ENCODE measurements around the gene FKBP2.
"Not testable (repeated sequence)": the region's sequence is repeated elsewhere in the genome, so short reads cannot be mapped to it uniquely, and the experiment has no call there.

Gene FKBP2

DNA sequence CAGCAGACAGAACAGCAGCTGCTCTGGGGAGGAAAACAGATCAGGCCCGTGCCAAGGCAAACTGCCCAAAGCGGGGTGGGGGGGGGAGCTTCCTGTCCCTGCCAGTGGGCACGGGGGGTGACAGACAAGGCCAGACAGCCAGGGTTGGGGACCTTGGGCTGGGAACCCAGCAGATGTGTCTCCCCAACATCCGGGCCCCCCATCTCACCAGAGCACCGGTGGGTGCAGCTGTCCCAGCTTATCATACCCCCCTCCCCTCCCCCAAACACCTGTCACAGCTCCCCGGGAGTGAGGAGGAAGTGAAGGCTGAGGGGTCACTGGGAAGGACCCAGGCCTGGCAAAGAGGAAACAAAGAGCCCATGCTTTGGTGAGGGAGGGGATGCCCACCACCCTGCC is 4.5 kb downstream of the FKBP2 start:
- H3K27me3 ChIP-seq (ENCODE audit: insufficient read depth, low read length): no peaks in the 10 kb centered on the region
- peak overlapping the region; percentile 88 for H3K9ac ChIP-seq (ENCODE audit: low read depth, low read length)
- H3K4me1 ChIP-seq (ENCODE audit: insufficient read depth, low read length): peaks cover 34% of the 10 kb centered on the region
- no peaks in the 10 kb centered on the region for H3K9me3 ChIP-seq (ENCODE audit: insufficient read depth, low read depth, low read length)
- H3K27ac ChIP-seq (ENCODE audit: low read depth, low read length): peak overlapping the region; percentile 84
- peaks cover 19% of the 10 kb centered on the region for H3K36me3 ChIP-seq (ENCODE audit: insufficient read depth, low read length)
- peak overlapping the region; percentile 93 for H3K4me3 ChIP-seq (ENCODE audit: low read length)
- 25% methylated on average over 6 of the region's 6 CpGs for WGBS

DNA sequence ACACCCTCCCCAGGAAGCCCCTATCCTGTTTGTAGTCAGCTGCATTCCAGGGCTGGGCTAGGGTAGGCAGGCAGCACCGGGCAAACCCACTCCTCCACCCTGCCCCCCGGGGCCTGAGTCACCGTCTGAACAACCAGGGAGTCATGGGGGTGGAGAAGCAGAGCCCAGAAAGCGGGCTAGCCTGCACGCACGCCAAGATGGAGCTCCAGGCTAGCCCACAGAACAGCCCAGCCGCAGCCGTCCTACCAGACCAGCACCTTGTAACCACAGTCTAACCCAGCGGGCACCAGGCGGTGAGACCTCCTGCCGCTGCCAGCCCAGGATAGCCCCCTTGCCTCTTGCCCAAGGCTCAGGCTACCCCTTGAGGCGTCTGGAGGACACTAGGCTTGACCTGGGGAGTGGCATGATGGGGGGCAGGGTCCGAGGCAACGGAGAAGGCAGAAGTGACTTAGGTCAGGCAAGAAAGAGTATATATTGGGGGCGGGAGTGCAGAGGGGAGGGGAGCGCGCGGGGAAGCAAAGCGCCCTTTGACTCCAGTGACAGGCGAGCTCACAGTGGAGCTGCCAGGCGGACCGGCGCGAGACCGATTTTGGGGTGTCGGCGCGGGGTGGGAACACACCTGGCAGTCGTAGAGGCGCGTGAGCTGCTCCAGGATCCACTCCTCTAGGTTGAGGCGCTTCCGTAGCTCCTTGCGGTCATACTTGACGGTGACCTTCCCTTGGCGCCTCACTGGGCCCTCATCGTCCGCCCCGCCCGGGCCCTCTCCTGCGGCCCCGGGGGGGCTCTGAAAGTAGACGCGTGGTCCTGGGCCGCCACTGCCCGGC is 5.1 kb downstream of the FKBP2 start:
- Histone ChIP-seq H3K36me3 (ENCODE audit: insufficient read depth, low read length) (peaks cover 19% of the 10 kb centered on the region), H3K4me3 (ENCODE audit: low read length) (peak overlapping the region; percentile 93), H3K4me1 (ENCODE audit: insufficient read depth, low read length) (peaks cover 37% of the 10 kb centered on the region), H3K9me3 (ENCODE audit: insufficient read depth, low read depth, low read length) (no peaks in the 10 kb centered on the region), H3K27ac (ENCODE audit: low read depth, low read length) (peak overlapping the region; percentile 84), H3K27me3 (ENCODE audit: insufficient read depth, low read length) (no peaks in the 10 kb centered on the region), H3K9ac (ENCODE audit: low read depth, low read length) (peak overlapping the region; percentile 88)
- WGBS: under 1% methylated on average over 46 of the region's 46 CpGs

DNA sequence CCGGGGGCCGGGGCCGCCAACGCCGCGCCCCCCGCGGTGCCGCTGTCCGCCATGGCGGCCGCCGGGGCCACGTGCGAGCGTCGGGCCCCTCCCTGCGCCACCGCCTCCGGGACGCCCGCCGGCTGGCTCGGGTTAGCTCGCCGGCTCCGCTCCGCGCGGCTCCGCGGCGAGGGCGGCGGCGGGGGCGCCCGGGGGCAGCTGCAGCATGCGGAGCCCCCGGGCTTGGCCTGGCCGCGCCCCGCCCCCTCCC is 5.7 kb downstream of the FKBP2 start:
- H3K36me3 ChIP-seq (ENCODE audit: insufficient read depth, low read length): peaks cover 19% of the 10 kb centered on the region
- H3K27ac ChIP-seq (ENCODE audit: low read depth, low read length); H3K9me3 ChIP-seq (ENCODE audit: insufficient read depth, low read depth, low read length); H3K27me3 ChIP-seq (ENCODE audit: insufficient read depth, low read length): not testable (repeated sequence)
- WGBS: under 1% methylated on average over 42 of the region's 43 CpGs
- H3K4me3 ChIP-seq (ENCODE audit: low read length): peak overlapping the region; percentile 93
- peaks cover 38% of the 10 kb centered on the region for H3K4me1 ChIP-seq (ENCODE audit: insufficient read depth, low read length)
- H3K9ac ChIP-seq (ENCODE audit: low read depth, low read length): peak overlapping the region; percentile 88

DNA sequence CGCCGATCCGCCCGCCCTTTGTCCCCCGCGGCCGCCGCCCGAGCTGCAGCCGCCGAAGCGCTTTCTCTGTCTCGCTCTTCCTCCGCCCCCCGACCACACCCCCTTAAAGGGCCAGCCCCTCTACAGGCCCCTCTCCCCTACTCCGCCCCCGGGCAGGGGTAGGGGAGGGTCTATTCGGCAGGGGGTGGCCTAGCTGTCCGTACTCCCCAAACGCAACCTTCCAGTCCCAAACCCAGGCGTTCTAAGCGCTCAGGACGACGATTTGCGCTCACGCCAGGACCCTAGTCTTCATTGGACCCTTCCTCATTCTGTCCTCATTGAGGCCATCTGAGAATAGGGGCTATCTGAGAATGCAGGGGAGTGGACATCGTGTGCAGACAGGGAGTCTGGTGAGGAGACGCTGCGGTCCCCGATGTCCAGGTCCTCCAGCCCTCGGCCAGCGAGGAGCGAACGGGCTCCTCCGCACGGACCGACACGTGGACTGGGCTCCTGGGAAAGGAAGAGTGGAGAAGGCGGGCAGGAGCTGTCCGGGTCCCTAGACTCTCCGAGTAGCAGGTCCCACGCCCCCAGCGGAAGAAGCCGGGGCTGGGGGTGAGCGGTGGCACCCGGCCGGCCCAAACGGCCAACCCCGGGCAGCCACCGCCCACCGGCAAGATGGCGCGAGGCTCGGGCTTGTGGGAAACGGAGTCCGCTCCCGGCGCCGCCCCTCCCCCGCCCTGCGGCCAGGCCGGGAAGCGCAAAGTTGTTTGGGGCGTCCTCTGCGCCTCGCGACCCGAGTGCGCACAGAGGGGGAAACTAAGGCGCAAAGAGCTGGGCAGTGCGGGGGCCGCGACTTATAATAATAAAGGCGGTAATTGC is 6.2 kb downstream of the FKBP2 start, which contains the start of gene PPP1R14B:
TSS of gene PPP1R14B (minus strand) at position 73 of the 858 bp plus-strand sequence. CDS start 270 bp downstream, outside the sequence.
- H3K4me3 ChIP-seq (ENCODE audit: low read length): peak within 1 kb of the TSS; percentile 93
- H3K4me1 ChIP-seq (ENCODE audit: insufficient read depth, low read length): peaks cover 38% of the 10 kb centered on the region
- H3K27me3 ChIP-seq (ENCODE audit: insufficient read depth, low read length): no peaks in the 10 kb centered on the region
- no peaks in the 10 kb centered on the region for H3K9me3 ChIP-seq (ENCODE audit: insufficient read depth, low read depth, low read length)
- peak within 1 kb of the TSS; percentile 93 for H3K27ac ChIP-seq (ENCODE audit: low read depth, low read length)
- H3K9ac ChIP-seq (ENCODE audit: low read depth, low read length): peak within 1 kb of the TSS; percentile 88
- H3K36me3 ChIP-seq (ENCODE audit: insufficient read depth, low read length): peaks cover 19% of the 10 kb centered on the region
- whole genome bisulfite sequencing: under 1% methylated on average over 58 of the region's 74 CpGs

DNA sequence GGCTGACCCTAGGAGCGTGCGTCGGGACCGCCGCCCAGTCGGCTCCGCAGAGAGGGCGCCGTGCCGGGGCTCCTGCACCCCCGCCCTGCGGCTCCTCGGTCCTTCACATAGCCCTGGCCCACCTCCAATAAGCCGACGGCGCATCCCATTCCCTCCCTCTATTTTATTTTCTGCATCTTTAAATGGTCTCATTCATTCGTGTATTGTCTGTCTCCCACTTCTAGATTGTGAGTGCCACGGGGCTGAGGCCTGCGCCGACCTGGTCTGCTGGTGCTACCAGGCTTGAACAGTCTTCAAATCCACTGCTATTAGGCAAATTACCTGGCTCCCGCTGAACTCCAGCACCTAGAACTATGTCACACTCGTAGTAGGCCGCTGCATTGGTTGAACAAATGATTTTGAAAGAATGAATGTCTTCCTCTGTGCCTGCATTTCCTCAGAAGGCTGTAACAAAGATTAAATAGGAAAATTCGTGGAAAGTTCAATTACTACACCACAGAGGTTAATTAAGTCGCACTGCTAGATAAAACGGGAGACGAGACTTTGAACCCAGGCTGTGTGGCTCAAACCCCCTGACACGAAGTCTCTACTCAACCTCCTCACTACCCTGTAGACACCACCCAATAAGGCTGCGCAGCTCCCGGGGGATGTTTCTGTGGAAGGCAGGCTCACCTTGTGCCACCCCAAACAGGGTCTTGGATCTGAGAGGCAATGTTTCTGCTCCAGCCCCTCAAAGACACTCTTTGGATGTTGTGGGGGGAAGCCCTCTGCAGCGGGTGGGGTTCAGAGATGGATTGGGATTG is 7.0 kb downstream of the FKBP2 start:
- H3K27ac ChIP-seq (ENCODE audit: low read depth, low read length): peak overlapping the region; percentile 96; the same call in 1 of the 2 replicates
- WGBS: 34% methylated on average over 31 of the region's 31 CpGs
- H3K36me3 ChIP-seq (ENCODE audit: insufficient read depth, low read length): peaks cover 19% of the 10 kb centered on the region
- H3K4me3 ChIP-seq (ENCODE audit: low read length): peak overlapping the region; percentile 93
- H3K4me1 ChIP-seq (ENCODE audit: insufficient read depth, low read length): peaks cover 39% of the 10 kb centered on the region
- no peaks in the 10 kb centered on the region for H3K9me3 ChIP-seq (ENCODE audit: insufficient read depth, low read depth, low read length)
- no peaks in the 10 kb centered on the region for H3K27me3 ChIP-seq (ENCODE audit: insufficient read depth, low read length)
- peak overlapping the region; percentile 86 for H3K9ac ChIP-seq (ENCODE audit: low read depth, low read length)

DNA sequence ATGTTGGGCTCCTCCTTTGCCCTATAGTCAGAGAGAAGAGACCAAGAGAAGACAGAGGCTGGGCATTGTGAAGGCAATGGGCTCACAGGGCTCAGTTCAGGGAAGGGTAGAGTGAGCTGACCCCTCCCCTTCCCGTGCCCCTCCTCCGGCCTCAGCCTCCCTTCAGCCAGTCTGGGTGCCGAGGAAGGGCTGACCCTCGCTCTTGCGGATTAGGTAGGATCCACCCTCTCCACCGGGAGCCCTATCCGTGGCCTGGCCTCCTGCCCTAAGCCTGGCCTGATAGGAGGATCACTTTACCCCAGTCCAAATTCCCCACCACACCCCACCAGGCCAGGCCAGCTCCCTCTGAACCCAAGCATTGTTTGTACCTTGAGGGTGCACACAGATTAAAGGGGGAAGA is 7.7 kb downstream of the FKBP2 start:
- no peaks in the 10 kb centered on the region for H3K9me3 ChIP-seq (ENCODE audit: insufficient read depth, low read depth, low read length)
- H3K27ac ChIP-seq (ENCODE audit: low read depth, low read length): peak overlapping the region; percentile 96
- peaks cover 34% of the 10 kb centered on the region for H3K4me1 ChIP-seq (ENCODE audit: insufficient read depth, low read length)
- no peaks in the 10 kb centered on the region for H3K27me3 ChIP-seq (ENCODE audit: insufficient read depth, low read length)
- peak overlapping the region; percentile 93; the same call in 1 of the 2 replicates for H3K4me3 ChIP-seq (ENCODE audit: low read length)
- H3K9ac ChIP-seq (ENCODE audit: low read depth, low read length): peak overlapping the region; percentile 51; the same call in 1 of the 2 replicates
- H3K36me3 ChIP-seq (ENCODE audit: insufficient read depth, low read length): peaks cover 13% of the 10 kb centered on the region
- 33% methylated on average over 7 of the region's 7 CpGs for WGBS

DNA sequence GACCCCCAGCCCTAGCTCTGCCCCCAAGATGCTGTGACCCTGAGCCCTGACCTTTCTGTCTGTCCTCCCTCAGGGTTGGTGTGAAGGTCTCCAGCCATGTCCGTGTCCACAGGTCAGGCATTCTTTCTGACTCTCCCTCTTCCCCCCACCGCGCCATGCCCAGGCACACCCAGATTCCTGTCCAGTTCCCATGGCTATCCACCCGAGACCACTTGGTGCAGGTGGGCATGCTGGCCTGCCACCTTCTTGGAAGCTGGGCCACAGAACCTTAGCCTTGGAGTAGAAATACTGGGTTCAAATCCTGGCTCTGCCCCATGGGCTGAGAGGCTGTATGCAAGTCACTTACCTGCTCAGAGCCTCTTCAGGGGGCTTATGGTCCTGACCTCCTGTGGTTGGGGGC is 8.1 kb downstream of the FKBP2 start:
- H3K9me3 ChIP-seq (ENCODE audit: insufficient read depth, low read depth, low read length): no peaks in the 10 kb centered on the region
- H3K9ac ChIP-seq (ENCODE audit: low read depth, low read length): peak overlapping the region; percentile 51; the same call in 1 of the 2 replicates
- H3K4me3 ChIP-seq (ENCODE audit: low read length): 0 out of 2 replicates have a peak overlapping the region, but pooled peaks have one; percentile 10
- H3K27me3 ChIP-seq (ENCODE audit: insufficient read depth, low read length): no peaks in the 10 kb centered on the region
- peaks cover 34% of the 10 kb centered on the region for H3K4me1 ChIP-seq (ENCODE audit: insufficient read depth, low read length)
- H3K36me3 ChIP-seq (ENCODE audit: insufficient read depth, low read length): peaks cover 8% of the 10 kb centered on the region
- peak overlapping the region; percentile 96 for H3K27ac ChIP-seq (ENCODE audit: low read depth, low read length)
- 80% methylated on average over 4 of the region's 4 CpGs for WGBS

DNA sequence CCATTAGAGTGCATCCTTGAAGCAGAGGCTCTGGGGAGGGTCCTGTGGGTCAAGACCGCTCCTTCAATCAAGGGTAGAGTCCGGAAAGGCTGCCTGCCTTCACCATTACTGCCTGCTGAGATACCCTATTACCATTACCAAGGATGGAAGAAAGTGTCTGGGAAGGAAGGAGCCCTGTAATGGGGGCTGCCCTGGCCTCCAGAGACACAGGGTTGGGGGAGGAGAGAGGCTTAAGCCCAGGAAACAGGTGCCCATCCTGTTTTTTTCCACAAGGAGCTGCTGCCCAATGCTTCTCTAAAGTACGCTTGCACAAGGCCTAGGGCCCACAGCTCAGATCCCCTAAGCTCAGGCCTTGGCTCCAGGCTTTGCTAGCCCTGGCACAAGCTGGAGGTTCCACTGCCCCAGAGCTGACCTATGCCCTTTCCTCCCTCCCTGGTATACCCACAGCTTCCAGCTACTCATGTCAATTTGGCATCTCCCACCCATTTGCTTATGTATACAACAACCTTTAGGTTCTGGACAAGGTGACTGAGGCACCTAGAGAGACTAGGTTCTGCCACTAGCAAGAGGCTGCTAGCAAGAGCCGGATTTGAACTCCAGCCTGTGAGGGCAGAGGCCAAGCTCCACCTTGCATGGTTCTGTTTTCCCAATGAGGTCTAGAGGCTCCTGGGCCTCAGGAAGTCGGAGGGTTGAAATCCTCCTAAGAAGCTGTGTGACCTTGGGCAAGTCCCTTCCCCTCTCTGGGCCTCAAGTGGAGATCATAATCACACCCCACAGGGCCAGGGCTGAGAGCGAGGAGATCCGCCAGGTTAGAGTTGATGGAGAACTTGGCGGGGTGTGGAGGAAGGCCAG is 8.9 kb downstream of the FKBP2 start:
- 50% methylated on average over 7 of the region's 8 CpGs for WGBS
- peak overlapping the region; percentile 96 for H3K27ac ChIP-seq (ENCODE audit: low read depth, low read length)
- no peak overlapping the region; the same call in 1 of the 2 replicates for H3K9ac ChIP-seq (ENCODE audit: low read depth, low read length)
- H3K27me3 ChIP-seq (ENCODE audit: insufficient read depth, low read length): no peaks in the 10 kb centered on the region
- peaks cover 34% of the 10 kb centered on the region for H3K4me1 ChIP-seq (ENCODE audit: insufficient read depth, low read length)
- peak overlapping the region; percentile 10; the same call in 1 of the 2 replicates for H3K4me3 ChIP-seq (ENCODE audit: low read length)
- no peaks in the 10 kb centered on the region for H3K9me3 ChIP-seq (ENCODE audit: insufficient read depth, low read depth, low read length)
- H3K36me3 ChIP-seq (ENCODE audit: insufficient read depth, low read length): peaks cover 7% of the 10 kb centered on the region

DNA sequence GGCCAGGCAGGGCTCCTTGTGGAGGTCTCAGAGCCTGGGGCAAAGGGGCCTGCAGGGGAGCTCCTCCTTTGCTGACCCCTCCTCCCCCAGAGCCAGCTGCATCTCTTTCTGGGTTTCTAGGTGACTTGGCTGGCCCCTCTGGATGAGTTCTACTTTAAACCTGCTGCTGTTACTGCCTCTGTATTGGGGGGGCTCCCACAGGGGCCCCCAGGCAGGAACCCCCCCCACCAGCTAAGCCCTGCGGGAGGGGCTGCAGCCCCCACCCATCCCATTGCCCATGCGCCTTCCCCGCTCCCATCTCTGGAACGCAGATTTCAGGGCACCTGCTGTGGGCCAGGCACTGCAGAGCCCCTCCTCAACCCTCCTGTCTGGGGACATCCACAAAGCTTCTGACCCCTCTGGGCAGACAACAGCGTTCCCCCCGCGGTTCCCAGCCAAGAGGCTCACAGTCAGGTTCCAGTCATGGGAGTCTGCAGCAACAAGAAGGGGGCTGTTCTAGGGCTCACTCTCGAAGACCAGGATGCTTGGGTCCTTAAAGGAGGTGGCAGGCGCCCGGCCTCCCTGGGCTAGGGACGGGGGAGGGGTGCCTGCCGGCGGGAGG is 9.6 kb downstream of the FKBP2 start:
- peak overlapping the region; percentile 89 for H3K4me3 ChIP-seq (ENCODE audit: low read length)
- peaks cover 9% of the 10 kb centered on the region for H3K36me3 ChIP-seq (ENCODE audit: insufficient read depth, low read length)
- 5% methylated on average over 13 of the region's 13 CpGs for WGBS
- no peaks in the 10 kb centered on the region for H3K27me3 ChIP-seq (ENCODE audit: insufficient read depth, low read length)
- peak overlapping the region; percentile 96 for H3K27ac ChIP-seq (ENCODE audit: low read depth, low read length)
- no peaks in the 10 kb centered on the region for H3K9me3 ChIP-seq (ENCODE audit: insufficient read depth, low read depth, low read length)
- H3K9ac ChIP-seq (ENCODE audit: low read depth, low read length): peak overlapping the region; percentile 79
- peaks cover 34% of the 10 kb centered on the region for H3K4me1 ChIP-seq (ENCODE audit: insufficient read depth, low read length)
